Activated CD4-positive, alpha-beta memory T cell treated with anti-CD3 and anti-CD28 coated beads for 36 hours (primary cell): ENCODE measurements around the gene SLC39A2. TPM values are rescaled to one million over a fixed set of nuclear protein-coding genes. Genes with fewer than 3 reads are reported as not detected.

Source experiments
- microRNA-seq: library from miRNA; unstranded; fragments of <30 nt; microRNA quantifications from one replicate; pipeline ENCODE4 v1.2.0, GENCODE V29; 2022; ENCODE audit warnings: borderline number of aligned reads, borderline microRNAs expressed, borderline replicate concordance
- total RNA-seq, 2 experiments: library from RNA; stranded (reverse); gene quantifications; one replicate each; pipeline ENCODE4 v1.2.3, GENCODE V29; 2021

The SLC39A2 gene
- total RNA-seq, 2 experiments from 2014 or later = 0.17 TPM; not detected in 1

Small RNA genes within 50 kb of the gene (microRNA-seq; reads per million reads assigned to microRNA genes)
- not detected for gene MIR6717

Other genes starting within 250 kb of the SLC39A2 start
- gene EDDM3B, start 230.9 kb upstream of the SLC39A2 start, total RNA-seq = not detected
- gene RNASE6, start 218.0 kb upstream of the SLC39A2 start, total RNA-seq = 1 to 10 TPM; 1.6 to 2.3 TPM
- not detected for gene RNASE1, start 196.4 kb upstream of the SLC39A2 start, total RNA-seq
- gene RNASE3, start 107.9 kb upstream of the SLC39A2 start, total RNA-seq = not detected
- gene RNASE2, start 43.8 kb upstream of the SLC39A2 start, total RNA-seq = not detected
- 10 to 100 TPM; 74.9 to 78.9 TPM for gene METTL17, start 9.3 kb upstream of the SLC39A2 start, total RNA-seq
- 1 to 10 TPM; 7.7 to 9.6 TPM for gene NDRG2, start 25.8 kb downstream of the SLC39A2 start, total RNA-seq
- not detected for gene TPPP2, start 30.9 kb downstream of the SLC39A2 start, total RNA-seq
- not detected for gene RNASE13, start 35.5 kb downstream of the SLC39A2 start, total RNA-seq
- gene RNASE7, start 43.1 kb downstream of the SLC39A2 start, total RNA-seq = not detected
- not detected for gene RNASE8, start 58.5 kb downstream of the SLC39A2 start, total RNA-seq
- gene ARHGEF40, start 71.0 kb downstream of the SLC39A2 start, total RNA-seq = under 1 TPM; 0.33 to 0.44 TPM
- 10 to 100 TPM in 1 of 2 experiments, 1 to 10 TPM in 1; 9.9 to 10.7 TPM for gene ZNF219, start 99.4 kb downstream of the SLC39A2 start, total RNA-seq
- not detected for gene TMEM253, start 101.8 kb downstream of the SLC39A2 start, total RNA-seq
- gene OR5AU1, start 156.8 kb downstream of the SLC39A2 start, total RNA-seq = not detected